ENCODE measurements around the gene FOXO4. TPM values are rescaled to one million over a fixed set of nuclear protein-coding genes. Genes with fewer than 3 reads are reported as not detected.

FOXO4 gene
- total RNA-seq, 1 donor from 2014 or later: 15.0 TPM

DNA sequence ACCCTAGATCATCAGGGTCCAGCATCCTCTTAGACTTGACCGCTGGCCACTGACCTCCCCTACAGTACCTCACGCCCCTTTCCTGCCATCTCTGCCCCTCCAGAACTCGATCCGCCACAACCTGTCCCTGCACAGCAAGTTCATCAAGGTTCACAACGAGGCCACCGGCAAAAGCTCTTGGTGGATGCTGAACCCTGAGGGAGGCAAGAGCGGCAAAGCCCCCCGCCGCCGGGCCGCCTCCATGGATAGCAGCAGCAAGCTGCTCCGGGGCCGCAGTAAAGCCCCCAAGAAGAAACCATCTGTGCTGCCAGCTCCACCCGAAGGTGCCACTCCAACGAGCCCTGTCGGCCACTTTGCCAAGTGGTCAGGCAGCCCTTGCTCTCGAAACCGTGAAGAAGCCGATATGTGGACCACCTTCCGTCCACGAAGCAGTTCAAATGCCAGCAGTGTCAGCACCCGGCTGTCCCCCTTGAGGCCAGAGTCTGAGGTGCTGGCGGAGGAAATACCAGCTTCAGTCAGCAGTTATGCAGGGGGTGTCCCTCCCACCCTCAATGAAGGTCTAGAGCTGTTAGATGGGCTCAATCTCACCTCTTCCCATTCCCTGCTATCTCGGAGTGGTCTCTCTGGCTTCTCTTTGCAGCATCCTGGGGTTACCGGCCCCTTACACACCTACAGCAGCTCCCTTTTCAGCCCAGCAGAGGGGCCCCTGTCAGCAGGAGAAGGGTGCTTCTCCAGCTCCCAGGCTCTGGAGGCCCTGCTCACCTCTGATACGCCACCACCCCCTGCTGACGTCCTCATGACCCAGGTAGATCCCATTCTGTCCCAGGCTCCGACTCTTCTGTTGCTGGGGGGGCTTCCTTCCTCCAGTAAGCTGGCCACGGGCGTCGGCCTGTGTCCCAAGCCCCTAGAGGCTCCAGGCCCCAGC lies 5.2 kb downstream of the FOXO4 start:
- DNase-seq (ENCODE audit: low read depth) (no peak), FAIRE-seq (no peak)
- Histone ChIP-seq H2AFZ (ENCODE audit: low read depth, low read length) (no peak overlapping the region), H3K9ac (ENCODE audit: low read length) (no peak overlapping the region), H3K4me3 (ENCODE audit: insufficient read depth, low read depth, low read length) (no peak overlapping the region), H3K27me3 (ENCODE audit: insufficient read depth, low read length) (no peaks in the 10 kb centered on the region), H3K4me1 (ENCODE audit: insufficient read depth, low read length) (no peaks in the 10 kb centered on the region), H3K9me3 (ENCODE audit: insufficient read depth, low read depth, low read length) (no peaks in the 10 kb centered on the region), H3K79me2 (ENCODE audit: insufficient read depth, low read length) (no peaks in the 10 kb centered on the region), H4K20me1 (ENCODE audit: insufficient read depth, low read length) (no peaks in the 10 kb centered on the region), H3K36me3 (ENCODE audit: insufficient read depth, low read length) (no peaks in the 10 kb centered on the region), H3K4me2 (ENCODE audit: low read length) (no peak overlapping the region), H3K27ac (ENCODE audit: low read depth, low read length) (no peak overlapping the region)
- no peak overlapping the region for H3K27ac Mint-ChIP-seq (ENCODE audit: unreplicated experiment)
- no peaks in the 10 kb centered on the region for H3K9me3 Mint-ChIP-seq (ENCODE audit: unreplicated experiment)
- peaks cover 23% of the 10 kb centered on the region for H3K4me1 Mint-ChIP-seq (ENCODE audit: low read depth, unreplicated experiment)
- no peak overlapping the region for H3K4me3 Mint-ChIP-seq (ENCODE audit: unreplicated experiment)
- H3K36me3 Mint-ChIP-seq (ENCODE audit: low read depth, unreplicated experiment): no peaks in the 10 kb centered on the region
- peaks cover 3% of the 10 kb centered on the region for H3K27me3 Mint-ChIP-seq (ENCODE audit: low read depth, unreplicated experiment)
- TF ChIP-seq CTCF (IDR thresholded peaks at IDR 0.05; ENCODE audit: insufficient read depth, low read depth, low read length) (no peak), EZH2 (IDR thresholded peaks at IDR 0.05; ENCODE audit: insufficient read depth, low read length) (no peak)

- Mint-ChIP-seq H3K4me3 (ENCODE audit: unreplicated experiment) (no peak overlapping the region), H3K4me1 (ENCODE audit: low read depth, unreplicated experiment) (peaks cover 25% of the 10 kb centered on the region), H3K36me3 (ENCODE audit: low read depth, unreplicated experiment) (no peaks in the 10 kb centered on the region), H3K27me3 (ENCODE audit: low read depth, unreplicated experiment) (peaks cover 3% of the 10 kb centered on the region), H3K27ac (ENCODE audit: unreplicated experiment) (no peak overlapping the region), H3K9me3 (ENCODE audit: unreplicated experiment) (no peaks in the 10 kb centered on the region)
- Histone ChIP-seq H3K36me3 (ENCODE audit: insufficient read depth, low read length) (no peaks in the 10 kb centered on the region), H2AFZ (ENCODE audit: low read depth, low read length) (no peak overlapping the region), H3K4me1 (ENCODE audit: insufficient read depth, low read length) (no peaks in the 10 kb centered on the region), H3K9me3 (ENCODE audit: insufficient read depth, low read depth, low read length) (no peaks in the 10 kb centered on the region), H3K27ac (ENCODE audit: low read depth, low read length) (no peak overlapping the region), H3K4me2 (ENCODE audit: low read length) (no peak overlapping the region), H3K27me3 (ENCODE audit: insufficient read depth, low read length) (no peaks in the 10 kb centered on the region), H3K79me2 (ENCODE audit: insufficient read depth, low read length) (no peaks in the 10 kb centered on the region), H3K4me3 (ENCODE audit: insufficient read depth, low read depth, low read length) (no peak overlapping the region), H4K20me1 (ENCODE audit: insufficient read depth, low read length) (no peaks in the 10 kb centered on the region), H3K9ac (ENCODE audit: low read length) (no peak overlapping the region)
- TF ChIP-seq EZH2 (IDR thresholded peaks at IDR 0.05; ENCODE audit: insufficient read depth, low read length): no peak
- TF ChIP-seq CTCF (IDR thresholded peaks at IDR 0.05; ENCODE audit: insufficient read depth, low read depth, low read length): no peak
- no peak for DNase-seq (ENCODE audit: low read depth)
- FAIRE-seq: no peak
Observed at GRCh38 chrX:71102292-71102691, 6.6 kb downstream of the FOXO4 start.
